D721Med (cell line): ENCODE results near the gene LAMB3.

Experiments
- DNase-seq: peaks from one replicate; pipeline ENCODE4 v3.0.0; 2011; ENCODE audit warnings: low spot score; ENCODE audit not compliant: insufficient read length
- FAIRE-seq: peaks from 2 replicates; lab custom pipeline; 2011; peaks lifted over from hg19 to GRCh38; lab: Jason Lieb, UNC
- TF ChIP-seq, protein P1 (sequence below): IDR thresholded peaks from 2 replicates; pipeline ENCODE4 v1.5.1; 2012; ENCODE audit warnings: mild to moderate bottlenecking, control low read depth; ENCODE audit not compliant: insufficient read depth; ENCODE audit errors: missing control alignments

The LAMB3 gene

GRCh38 chr1:209600541-209600940 lies 51.7 kb downstream of the LAMB3 start:
- DNase-seq (no peak), FAIRE-seq (no peak)
- TF ChIP-seq, protein P1, sequence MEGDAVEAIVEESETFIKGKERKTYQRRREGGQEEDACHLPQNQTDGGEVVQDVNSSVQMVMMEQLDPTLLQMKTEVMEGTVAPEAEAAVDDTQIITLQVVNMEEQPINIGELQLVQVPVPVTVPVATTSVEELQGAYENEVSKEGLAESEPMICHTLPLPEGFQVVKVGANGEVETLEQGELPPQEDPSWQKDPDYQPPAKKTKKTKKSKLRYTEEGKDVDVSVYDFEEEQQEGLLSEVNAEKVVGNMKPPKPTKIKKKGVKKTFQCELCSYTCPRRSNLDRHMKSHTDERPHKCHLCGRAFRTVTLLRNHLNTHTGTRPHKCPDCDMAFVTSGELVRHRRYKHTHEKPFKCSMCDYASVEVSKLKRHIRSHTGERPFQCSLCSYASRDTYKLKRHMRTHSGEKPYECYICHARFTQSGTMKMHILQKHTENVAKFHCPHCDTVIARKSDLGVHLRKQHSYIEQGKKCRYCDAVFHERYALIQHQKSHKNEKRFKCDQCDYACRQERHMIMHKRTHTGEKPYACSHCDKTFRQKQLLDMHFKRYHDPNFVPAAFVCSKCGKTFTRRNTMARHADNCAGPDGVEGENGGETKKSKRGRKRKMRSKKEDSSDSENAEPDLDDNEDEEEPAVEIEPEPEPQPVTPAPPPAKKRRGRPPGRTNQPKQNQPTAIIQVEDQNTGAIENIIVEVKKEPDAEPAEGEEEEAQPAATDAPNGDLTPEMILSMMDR = no peak

DNA sequence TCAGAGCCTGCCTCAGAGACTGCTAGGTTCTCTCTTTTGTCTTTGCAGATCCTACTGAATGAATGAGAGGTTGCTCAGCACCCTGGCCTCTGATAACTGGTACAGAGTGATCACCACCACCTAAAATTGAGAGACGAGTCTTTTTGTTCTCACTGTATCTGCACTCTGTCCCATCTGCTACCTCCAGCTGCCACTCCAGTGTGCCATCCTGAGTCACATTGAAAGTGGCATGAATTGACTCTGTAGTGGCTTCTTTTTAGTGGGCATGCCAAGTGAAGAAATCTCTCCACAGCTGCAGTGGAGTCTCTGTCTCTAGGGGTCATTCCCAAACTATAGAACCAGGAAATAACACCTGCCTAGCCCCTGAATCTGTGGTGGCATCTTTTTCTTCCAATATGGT lies 54.0 kb downstream of the LAMB3 start:
- no peak for DNase-seq
- no peak for FAIRE-seq
- TF ChIP-seq, protein P1 = no peak

DNA sequence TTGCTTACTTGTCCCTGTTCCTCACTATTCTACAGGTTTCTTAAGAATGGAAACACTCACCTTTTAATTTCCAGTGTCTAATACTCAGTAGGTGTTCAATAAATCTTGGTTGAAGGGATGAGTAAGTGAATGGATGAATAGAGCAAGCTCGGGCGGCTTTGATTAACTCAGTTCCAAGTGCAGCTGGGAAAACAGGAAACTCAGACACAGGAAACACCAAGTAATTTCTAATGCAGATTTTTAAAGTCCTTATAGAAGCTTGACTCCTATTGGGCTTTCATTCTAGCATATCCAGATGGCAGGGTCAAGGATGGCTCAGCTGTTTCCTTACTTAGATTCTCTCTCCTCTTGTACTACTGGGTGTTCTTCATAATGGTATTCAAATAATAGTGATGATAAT lies 54.7 kb downstream of the LAMB3 start:
- FAIRE-seq (no peak), DNase-seq (no peak)
- TF ChIP-seq, protein P1 = no peak

GRCh38 chr1:209595599-209596285 lies 56.5 kb downstream of the LAMB3 start:
- FAIRE-seq (no peak), DNase-seq (no peak)
- TF ChIP-seq, protein P1 = no peak

- DNase-seq (no peak), FAIRE-seq (no peak)
- TF ChIP-seq, protein P1 = no peak
Observed at GRCh38 chr1:209595028-209595427, 57.2 kb downstream of the LAMB3 start.

GRCh38 chr1:209594440-209594839 lies 57.8 kb downstream of the LAMB3 start:
- TF ChIP-seq, protein P1 = no peak
- FAIRE-seq (no peak), DNase-seq (no peak)

DNA sequence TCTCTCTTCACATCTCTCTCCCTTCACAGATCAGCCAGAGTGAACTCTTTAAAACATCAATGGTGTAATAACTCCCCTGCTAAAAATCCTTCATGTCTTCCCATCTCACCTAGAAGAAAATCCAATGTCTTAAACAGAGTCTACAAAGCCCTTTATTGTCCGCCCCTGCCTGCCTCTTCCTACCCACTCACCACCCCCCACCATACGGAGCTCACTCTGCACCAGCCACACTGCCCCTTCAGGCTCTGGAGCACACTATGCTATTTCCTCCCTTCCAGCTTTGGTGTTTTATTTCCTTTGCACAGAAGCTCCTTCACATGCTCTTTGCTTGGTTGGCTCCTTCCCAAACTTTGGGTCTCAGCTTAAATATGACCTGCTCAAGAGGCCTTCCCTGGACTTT lies 58.5 kb downstream of the LAMB3 start:
- FAIRE-seq (no peak), DNase-seq (no peak)
- TF ChIP-seq, protein P1 = no peak
